HG03432 (cell line): ENCODE measurements around the gene WWOX.

ENCODE experiments used
- ATAC-seq: cut with Tn5 transposase; IDR thresholded peaks from one replicate; pipeline ENCODE4 v1.9.1; 2021; ENCODE audit warnings: mild to moderate bottlenecking, moderate library complexity; ENCODE audit not compliant: unreplicated experiment

Gene WWOX

GRCh38 chr16:78386557-78387324, 287.3 kb downstream of the WWOX start:
- no peak for ATAC-seq

- ATAC-seq, result no peak
Measured at GRCh38 chr16:78389009-78389498, 289.6 kb downstream of the WWOX start.

GRCh38 chr16:78390092-78390491, 290.6 kb downstream of the WWOX start:
- ATAC-seq, result no peak

- ATAC-seq, result no peak
Measured at GRCh38 chr16:78390508-78391324, 291.3 kb downstream of the WWOX start.

- no peak for ATAC-seq
Measured at GRCh38 chr16:78392585-78393195, 293.2 kb downstream of the WWOX start.

- no peak for ATAC-seq
Measured at GRCh38 chr16:78395035-78395434, 295.6 kb downstream of the WWOX start.

- no peak for ATAC-seq
Measured at GRCh38 chr16:78396046-78396445, 296.6 kb downstream of the WWOX start.

GRCh38 chr16:78396673-78397072, 297.2 kb downstream of the WWOX start:
- ATAC-seq, result no peak

- no peak for ATAC-seq
Measured at GRCh38 chr16:78399384-78399783, 299.9 kb downstream of the WWOX start.

GRCh38 chr16:78402833-78403232, 303.4 kb downstream of the WWOX start:
- ATAC-seq, result no peak

- no peak for ATAC-seq
Measured at GRCh38 chr16:78405040-78405439, 305.6 kb downstream of the WWOX start.

GRCh38 chr16:78405833-78406232, 306.4 kb downstream of the WWOX start:
- no peak for ATAC-seq

GRCh38 chr16:78407191-78407590, 307.7 kb downstream of the WWOX start:
- no peak for ATAC-seq

- ATAC-seq, result no peak
Measured at GRCh38 chr16:78413651-78414050, 314.2 kb downstream of the WWOX start.

GRCh38 chr16:78415013-78415412, 315.6 kb downstream of the WWOX start:
- no peak for ATAC-seq

GRCh38 chr16:78415669-78416068, 316.2 kb downstream of the WWOX start:
- no peak for ATAC-seq

GRCh38 chr16:78416400-78416799, 316.9 kb downstream of the WWOX start:
- no peak for ATAC-seq

GRCh38 chr16:78421181-78421708, 321.8 kb downstream of the WWOX start:
- no peak for ATAC-seq

GRCh38 chr16:78425281-78425680, 325.8 kb downstream of the WWOX start:
- no peak for ATAC-seq

GRCh38 chr16:78425891-78426510, 326.5 kb downstream of the WWOX start:
- ATAC-seq, result no peak

- no peak for ATAC-seq
Measured at GRCh38 chr16:78428193-78428592, 328.7 kb downstream of the WWOX start.
